ENCODE data around the gene ARAP2.

The ARAP2 gene

GRCh38 chr4:36086261-36086786 is 158.0 kb downstream of the ARAP2 start:
- TF ChIP-seq, protein P1, sequence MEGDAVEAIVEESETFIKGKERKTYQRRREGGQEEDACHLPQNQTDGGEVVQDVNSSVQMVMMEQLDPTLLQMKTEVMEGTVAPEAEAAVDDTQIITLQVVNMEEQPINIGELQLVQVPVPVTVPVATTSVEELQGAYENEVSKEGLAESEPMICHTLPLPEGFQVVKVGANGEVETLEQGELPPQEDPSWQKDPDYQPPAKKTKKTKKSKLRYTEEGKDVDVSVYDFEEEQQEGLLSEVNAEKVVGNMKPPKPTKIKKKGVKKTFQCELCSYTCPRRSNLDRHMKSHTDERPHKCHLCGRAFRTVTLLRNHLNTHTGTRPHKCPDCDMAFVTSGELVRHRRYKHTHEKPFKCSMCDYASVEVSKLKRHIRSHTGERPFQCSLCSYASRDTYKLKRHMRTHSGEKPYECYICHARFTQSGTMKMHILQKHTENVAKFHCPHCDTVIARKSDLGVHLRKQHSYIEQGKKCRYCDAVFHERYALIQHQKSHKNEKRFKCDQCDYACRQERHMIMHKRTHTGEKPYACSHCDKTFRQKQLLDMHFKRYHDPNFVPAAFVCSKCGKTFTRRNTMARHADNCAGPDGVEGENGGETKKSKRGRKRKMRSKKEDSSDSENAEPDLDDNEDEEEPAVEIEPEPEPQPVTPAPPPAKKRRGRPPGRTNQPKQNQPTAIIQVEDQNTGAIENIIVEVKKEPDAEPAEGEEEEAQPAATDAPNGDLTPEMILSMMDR (IDR thresholded peaks at IDR 0.05; ENCODE audit: low read depth, low read length) = no peak
- no peak overlapping the region for H3K4me3 ChIP-seq (ENCODE audit: low read depth, low read length)

- TF ChIP-seq, protein P1 (IDR thresholded peaks at IDR 0.05; ENCODE audit: low read depth, low read length) = no peak
- no peak overlapping the region for H3K4me3 ChIP-seq (ENCODE audit: low read depth, low read length)
These were observed 161.5 kb downstream of the ARAP2 start for GRCh38 chr4:36082817-36083216.

DNA sequence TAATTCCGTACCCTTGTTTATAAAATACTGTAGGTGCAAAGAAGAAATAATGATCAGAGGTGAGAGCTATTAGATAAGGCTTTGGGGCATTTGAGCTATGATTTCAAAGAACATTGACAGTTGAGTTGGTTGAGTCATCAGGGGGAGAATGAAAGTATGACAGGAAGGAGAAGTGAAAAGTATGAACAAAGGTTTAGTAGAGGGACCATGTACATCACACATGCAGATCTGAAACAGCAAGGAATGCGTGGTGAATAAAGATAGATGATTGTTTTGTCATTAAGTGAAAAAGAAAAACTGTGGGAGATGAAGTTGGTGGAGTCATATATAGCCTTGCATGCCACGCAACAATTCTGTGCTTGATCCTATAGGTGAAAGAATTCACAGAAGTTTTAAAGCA is 163.1 kb downstream of the ARAP2 start:
- TF ChIP-seq, protein P1 (IDR thresholded peaks at IDR 0.05; ENCODE audit: low read depth, low read length) = no peak

DNA sequence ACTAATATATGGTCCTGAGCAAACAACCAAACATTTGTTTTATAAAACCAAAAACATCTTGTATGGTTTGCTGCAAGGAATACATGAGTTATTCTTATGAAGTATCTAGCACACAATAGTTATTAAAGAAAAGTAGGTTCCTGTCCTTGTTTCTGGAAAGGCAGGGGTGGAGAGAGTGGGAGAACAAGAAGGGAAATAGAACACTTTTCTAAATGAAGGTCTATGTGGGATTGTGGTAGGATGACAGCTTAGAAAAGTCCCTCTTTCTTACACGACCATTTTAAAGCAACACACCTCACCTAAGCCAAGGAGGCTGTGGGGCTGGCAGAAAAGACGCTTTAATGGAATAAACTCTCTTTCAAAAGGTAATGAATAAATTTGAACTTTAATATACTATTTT is 164.6 kb downstream of the ARAP2 start:
- no peak overlapping the region for H3K4me3 ChIP-seq (ENCODE audit: low read depth, low read length)
- TF ChIP-seq, protein P1 (IDR thresholded peaks at IDR 0.05; ENCODE audit: low read depth, low read length) = no peak

More for the DNA sequence above, 163.1 kb downstream of the ARAP2 start:
- no peak overlapping the region for H3K4me3 ChIP-seq (ENCODE audit: low read depth, low read length)

- H3K4me3 ChIP-seq (ENCODE audit: low read depth, low read length) = no peak overlapping the region
- TF ChIP-seq, protein P1 (IDR thresholded peaks at IDR 0.05; ENCODE audit: low read depth, low read length) = no peak
These were observed 166.0 kb downstream of the ARAP2 start for GRCh38 chr4:36078319-36078718.

DNA sequence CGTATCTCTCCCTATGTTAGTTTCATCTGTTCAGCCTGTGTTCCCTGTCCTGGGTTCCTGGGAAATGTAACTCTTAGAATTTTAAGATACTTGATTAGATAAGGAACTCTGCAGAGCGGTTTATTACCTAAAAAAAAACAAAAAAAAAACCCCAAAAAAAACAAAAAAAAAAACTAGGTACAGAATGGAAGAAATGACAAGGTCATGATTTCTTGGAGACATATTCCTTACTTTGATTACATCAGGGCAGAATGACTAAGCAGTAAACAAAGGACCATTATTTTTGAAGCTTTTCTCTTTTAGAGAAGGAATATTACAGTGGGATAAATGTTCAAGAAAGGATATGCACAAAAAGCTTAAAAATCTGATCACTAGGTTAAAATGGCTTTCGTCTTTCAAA is 171.8 kb downstream of the ARAP2 start:
- TF ChIP-seq, protein P1 (IDR thresholded peaks at IDR 0.05; ENCODE audit: low read depth, low read length) = no peak

DNA sequence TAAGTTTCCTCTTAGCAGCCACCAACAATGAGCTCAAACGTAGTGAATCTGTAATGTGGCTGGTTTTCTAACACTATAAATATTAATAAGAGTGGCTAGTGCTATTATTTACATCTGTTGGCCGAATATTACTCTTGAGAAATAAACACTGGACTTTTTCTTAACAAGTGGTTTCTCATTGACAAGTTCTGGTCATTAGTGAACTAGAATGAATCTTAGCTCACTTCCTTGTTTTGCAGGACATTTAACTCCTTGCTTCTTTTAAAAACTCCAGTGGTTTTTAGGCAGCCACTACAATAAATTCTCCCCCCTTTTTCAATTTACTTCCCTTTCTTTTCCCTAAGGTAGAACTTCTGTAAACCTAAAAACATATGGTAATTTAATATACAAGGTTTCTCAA is 177.2 kb downstream of the ARAP2 start:
- no peak overlapping the region for H3K4me3 ChIP-seq (ENCODE audit: low read depth, low read length)
- TF ChIP-seq, protein P1 (IDR thresholded peaks at IDR 0.05; ENCODE audit: low read depth, low read length) = no peak

More for the DNA sequence above, 171.8 kb downstream of the ARAP2 start:
- H3K4me3 ChIP-seq (ENCODE audit: low read depth, low read length) = no peak overlapping the region
